HG03439 (cell line): Measurements from ENCODE around the gene YWHAE.

Experiments
- ATAC-seq: cut with Tn5 transposase; IDR thresholded peaks from one replicate; pipeline ENCODE4 v1.9.1; 2021; ENCODE audit warnings: mild to moderate bottlenecking, moderate library complexity; ENCODE audit not compliant: unreplicated experiment

Gene YWHAE

GRCh38 chr17:1298606-1299005 lies 101.4 kb downstream of the YWHAE start:
- no peak for ATAC-seq
